K562 (cell line): Measurements from ENCODE around the gene ZNF407. TPM values are rescaled to one million over a fixed set of nuclear protein-coding genes. Genes with fewer than 3 reads are reported as not detected.
A peak's percentile ranks its signal among the peaks of the same experiment; 100 is the strongest.

Source experiments
- ARNT ChIP-seq, 2 experiments: fragments of 450-650 bp; IDR thresholded peaks; 2 replicates each; pipeline ENCODE4 v1.6.1; 2016; ENCODE audit warnings: mild to moderate bottlenecking in 1 of 2
- BHLHE40 ChIP-seq: IDR thresholded peaks from 2 replicates; pipeline ENCODE4 v1.6.1; 2011; ENCODE audit warnings: low read length, improper control_type of control experiment
- CBX1 ChIP-seq: sonication (generic); IDR thresholded peaks from 2 replicates; pipeline ENCODE4 v1.6.1; 2016; ENCODE audit warnings: antibody characterized with exemption, low read depth, mild to moderate bottlenecking
- CLOCK ChIP-seq: fragments of 250-450 bp; sonication (Bioruptor Pico); IDR thresholded peaks from 2 replicates; pipeline ENCODE4 v1.4.0; 2020; ENCODE audit warnings: mild to moderate bottlenecking, moderate library complexity, borderline replicate concordance
- FOXJ3 ChIP-seq: sonication (generic); formaldehyde crosslinking; IDR thresholded peaks from 2 replicates; pipeline ENCODE4 v1.4.0; 2020; ENCODE audit warnings: mild to moderate bottlenecking, missing genetic modification reagents
- HOXB6 ChIP-seq: fragments of 250-450 bp; sonication (Bioruptor Pico); IDR thresholded peaks from 2 replicates; pipeline ENCODE4 v1.5.1; 2022; ENCODE audit warnings: mild to moderate bottlenecking, borderline replicate concordance
- KDM5B ChIP-seq: fragments of 200-600 bp; sonication (generic); IDR thresholded peaks from 2 replicates; pipeline ENCODE4 v1.6.1; 2012; ENCODE audit warnings: low read depth, mild to moderate bottlenecking, moderate library complexity, low read length, control low read depth, inconsistent platforms; ENCODE audit not compliant: insufficient replicate concordance
- LEF1 ChIP-seq: fragments of 450-650 bp; IDR thresholded peaks from 2 replicates; pipeline ENCODE4 v1.6.1; 2016; ENCODE audit warnings: mild to moderate bottlenecking
- MCM2 ChIP-seq: fragments of 450-650 bp; IDR thresholded peaks from 2 replicates; pipeline ENCODE4 v1.6.1; 2017; ENCODE audit warnings: low read depth, mild to moderate bottlenecking
- PREB ChIP-seq: sonication (generic); formaldehyde crosslinking; IDR thresholded peaks from 2 replicates; pipeline ENCODE4 v1.8.1; 2023; ENCODE audit warnings: mild to moderate bottlenecking, missing genetic modification reagents
- PYGO2 ChIP-seq: fragments of 450-650 bp; IDR thresholded peaks from 2 replicates; pipeline ENCODE4 v1.6.1; 2016; ENCODE audit warnings: mild to moderate bottlenecking, missing genetic modification characterization, moderate library complexity, missing compliant biosample characterization
- RBFOX2 ChIP-seq: fragments of 200-400 bp; formaldehyde crosslinking; IDR thresholded peaks from 2 replicates; pipeline ENCODE4 v1.6.1; 2017; ENCODE audit warnings: low read depth, mild to moderate bottlenecking, low read length, moderate library complexity
- RBM14 ChIP-seq: fragments of 200-400 bp; formaldehyde crosslinking; IDR thresholded peaks from 2 replicates; pipeline ENCODE4 v1.6.1; 2018; ENCODE audit warnings: low read depth, mild to moderate bottlenecking, low read length, moderate library complexity, borderline replicate concordance; ENCODE audit not compliant: insufficient read depth
- SPI1 ChIP-seq: IDR thresholded peaks from 2 replicates; pipeline ENCODE4 v1.6.1; 2011; ENCODE audit warnings: low read depth, low read length, control low read depth, borderline replicate concordance
- TBP ChIP-seq: optimal IDR thresholded peaks from 2 replicates; pipeline ENCODE3; 2011; ENCODE audit warnings: low read depth, low read length, improper control_type of control experiment
- TCF7L2 ChIP-seq: fragments of 150-350 bp; IDR thresholded peaks from 2 replicates; pipeline ENCODE4 v1.6.1; 2016; ENCODE audit warnings: low read depth, mild to moderate bottlenecking, low read length, moderate library complexity
- TSC22D4 ChIP-seq: fragments of 450-650 bp; IDR thresholded peaks from 2 replicates; pipeline ENCODE4 v1.6.1; 2016; ENCODE audit warnings: missing genetic modification characterization, missing biosample characterization, control low read depth
- ZNF197 ChIP-seq: fragments of 200-800 bp; sonication (Bioruptor generic); IDR thresholded peaks from 2 replicates; pipeline ENCODE4 v1.6.1; 2016; ENCODE audit warnings: low read depth, missing genetic modification characterization, missing compliant biosample characterization
- ZNF239 ChIP-seq: fragments of 250-450 bp; sonication (Bioruptor Pico); IDR thresholded peaks from 2 replicates; pipeline ENCODE4 v1.4.0; 2020; ENCODE audit warnings: mild to moderate bottlenecking
- ZNF280A ChIP-seq: fragments of 450-650 bp; IDR thresholded peaks from 2 replicates; pipeline ENCODE4 v1.6.1; 2018; ENCODE audit warnings: mild to moderate bottlenecking, low read depth; ENCODE audit not compliant: partially characterized antibody
- ZNF445 ChIP-seq: fragments of 250-450 bp; sonication (Bioruptor Pico); IDR thresholded peaks from 2 replicates; pipeline ENCODE4 v1.4.0; 2020; ENCODE audit warnings: low read depth, mild to moderate bottlenecking, moderate library complexity
- ZNF77 ChIP-seq: fragments of 250-450 bp; sonication (Bioruptor Pico); IDR thresholded peaks from 2 replicates; pipeline ENCODE4 v1.5.0; 2020
- polyA plus RNA-seq, 8 experiments: library from polyadenylated mRNA; depleted of rRNA in 4 of 8; stranded (reverse) in 5 of 8; unstranded in 3 of 8; fragments of >200 nt; fragmentation: Nextera tagmentation in 2 of 8; fragmentation: Illumina TruSeq in 1 of 8; extraction: Ambion mirVana in 2 of 8; extraction: Trizol in 1 of 8; gene quantifications; 2 replicates each; pipeline versions ENCODE4 v1.2.1 to v1.2.3, GENCODE V29; 2011 to 2014; ENCODE audit warnings: inconsistent platforms in 1 of 8, missing spikeins in 1 of 8
- total RNA-seq, 7 experiments: library from RNA; depleted of rRNA in 6 of 7; stranded (reverse); fragments of >200 nt in 6 of 7; fragmentation: Illumina TruSeq in 2 of 7; extraction: Trizol in 2 of 7; gene quantifications; 2 replicates each; pipeline versions ENCODE4 v1.2.1 to v1.2.3, GENCODE V29; 2011 to 2021; ENCODE audit warnings: low replicate concordance in 1 of 7
- TF ChIP-seq, protein P1 (sequence below): sonication (generic); formaldehyde crosslinking; IDR thresholded peaks from 2 replicates; pipeline ENCODE4 v1.8.0; 2022; ENCODE audit warnings: missing genetic modification reagents, mild to moderate bottlenecking, moderate library complexity, borderline replicate concordance

The ZNF407 gene
- total and polyA plus RNA-seq, 9 of the 15 experiments (the other 6 are each of a cell fraction or from before 2014, with no cell fraction given): 0.21 to 5.4 (median 2.3) TPM

DNA sequence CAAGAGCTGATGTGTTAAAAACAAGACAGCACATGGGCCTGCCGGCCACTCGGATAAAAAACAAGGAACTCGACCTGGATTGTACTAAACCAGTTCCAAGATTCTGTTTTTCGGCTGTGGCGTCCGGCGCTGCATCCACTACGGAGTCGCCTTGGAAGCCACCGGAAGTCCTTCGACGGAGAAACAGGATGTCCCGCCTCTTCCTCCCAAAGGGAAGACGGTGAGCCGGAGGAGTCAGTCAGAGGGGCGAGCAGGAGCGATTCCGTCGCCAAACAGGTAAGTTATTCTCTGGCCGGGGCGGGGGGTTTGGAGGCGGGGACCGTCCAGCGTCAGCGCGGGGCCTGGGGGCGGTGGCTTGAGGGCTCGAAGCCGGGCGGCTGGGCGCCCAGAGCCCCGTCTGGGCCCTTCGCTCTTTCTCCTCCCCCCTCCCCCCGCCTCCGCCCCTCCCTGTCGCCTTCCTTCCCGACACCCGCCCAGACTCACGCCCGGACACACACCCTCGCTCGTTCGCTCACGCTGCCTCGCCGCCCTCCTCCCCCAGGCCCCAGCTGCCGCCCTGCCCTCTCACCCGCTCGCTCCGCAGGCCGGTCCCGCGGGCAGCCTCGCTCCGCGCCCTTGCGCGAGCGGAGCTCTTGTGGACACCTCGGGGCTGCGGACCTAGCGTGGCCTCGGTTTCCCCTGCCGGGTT, at the start of gene ZNF407 (continued):
- TF ChIP-seq TSC22D4 (tag) (no peak), ZNF445 (no peak), SPI1 (no peak), CBX1 (no peak), ZNF77 (no peak), ARNT (IDR thresholded peaks at IDR 0.05) (no peak), PYGO2 (tag) (no peak), HOXB6 (no peak), ZNF197 (CRISPR knock-in tag) (no peak), RBFOX2 (peak; percentile 7; the same call in 1 of the 2 replicates), BHLHE40 (no peak), CLOCK (no peak), PREB (CRISPR knock-in tag) (no peak), LEF1 (no peak), FOXJ3 (CRISPR knock-in tag) (no peak), ZNF239 (no peak), MCM2 (no peak), RBM14 (no peak), KDM5B (no peak), TBP (peak; percentile 55), ZNF280A (no peak), TCF7L2 (no peak)
- TF ChIP-seq, protein P1, sequence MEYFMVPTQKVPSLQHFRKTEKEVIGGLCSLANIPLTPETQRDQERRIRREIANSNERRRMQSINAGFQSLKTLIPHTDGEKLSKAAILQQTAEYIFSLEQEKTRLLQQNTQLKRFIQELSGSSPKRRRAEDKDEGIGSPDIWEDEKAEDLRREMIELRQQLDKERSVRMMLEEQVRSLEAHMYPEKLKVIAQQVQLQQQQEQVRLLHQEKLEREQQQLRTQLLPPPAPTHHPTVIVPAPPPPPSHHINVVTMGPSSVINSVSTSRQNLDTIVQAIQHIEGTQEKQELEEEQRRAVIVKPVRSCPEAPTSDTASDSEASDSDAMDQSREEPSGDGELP: no peak
